LNCaP clone FGC (cell line): ENCODE data around the gene VGLL2.

Experiments used
- DNase-seq: peaks from one replicate; pipeline ENCODE4 v3.0.0-alpha.2; 2011; ENCODE audit warnings: low read depth
- H3K4me3 ChIP-seq: 2 replicates; pipeline ENCODE4 v1.5.1; 2011; ENCODE audit warnings: mild to moderate bottlenecking, low read depth, low read length, control low read depth
- TF ChIP-seq, protein P1 (sequence below): IDR thresholded peaks from 2 replicates; pipeline ENCODE4 v1.5.1; 2012; ENCODE audit warnings: mild to moderate bottlenecking; ENCODE audit not compliant: control insufficient read depth, insufficient read depth; ENCODE audit errors: extremely low read depth

VGLL2 gene

DNA sequence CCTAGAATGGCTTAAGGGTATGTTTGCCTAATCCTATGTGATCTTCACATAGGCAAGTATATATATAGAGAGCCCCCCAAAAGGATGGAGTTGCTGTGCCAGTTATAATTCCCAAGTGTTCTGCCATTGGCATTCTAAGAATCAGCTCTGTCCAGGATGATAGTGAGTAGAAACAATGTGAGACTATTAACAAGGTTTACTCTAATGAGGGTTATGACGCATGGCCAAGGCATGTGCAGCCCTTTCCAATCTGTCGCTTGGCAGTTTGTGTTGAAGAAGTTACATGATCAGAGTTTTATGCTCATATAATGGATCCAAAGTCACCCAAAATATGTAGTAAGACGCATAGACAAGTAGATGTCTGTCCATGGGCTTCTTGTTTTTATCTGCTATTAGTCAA lies 33.6 kb downstream of the VGLL2 start:
- no peak overlapping the region for H3K4me3 ChIP-seq
- TF ChIP-seq, protein P1, sequence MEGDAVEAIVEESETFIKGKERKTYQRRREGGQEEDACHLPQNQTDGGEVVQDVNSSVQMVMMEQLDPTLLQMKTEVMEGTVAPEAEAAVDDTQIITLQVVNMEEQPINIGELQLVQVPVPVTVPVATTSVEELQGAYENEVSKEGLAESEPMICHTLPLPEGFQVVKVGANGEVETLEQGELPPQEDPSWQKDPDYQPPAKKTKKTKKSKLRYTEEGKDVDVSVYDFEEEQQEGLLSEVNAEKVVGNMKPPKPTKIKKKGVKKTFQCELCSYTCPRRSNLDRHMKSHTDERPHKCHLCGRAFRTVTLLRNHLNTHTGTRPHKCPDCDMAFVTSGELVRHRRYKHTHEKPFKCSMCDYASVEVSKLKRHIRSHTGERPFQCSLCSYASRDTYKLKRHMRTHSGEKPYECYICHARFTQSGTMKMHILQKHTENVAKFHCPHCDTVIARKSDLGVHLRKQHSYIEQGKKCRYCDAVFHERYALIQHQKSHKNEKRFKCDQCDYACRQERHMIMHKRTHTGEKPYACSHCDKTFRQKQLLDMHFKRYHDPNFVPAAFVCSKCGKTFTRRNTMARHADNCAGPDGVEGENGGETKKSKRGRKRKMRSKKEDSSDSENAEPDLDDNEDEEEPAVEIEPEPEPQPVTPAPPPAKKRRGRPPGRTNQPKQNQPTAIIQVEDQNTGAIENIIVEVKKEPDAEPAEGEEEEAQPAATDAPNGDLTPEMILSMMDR, result no peak
- DNase-seq, result no peak

DNA sequence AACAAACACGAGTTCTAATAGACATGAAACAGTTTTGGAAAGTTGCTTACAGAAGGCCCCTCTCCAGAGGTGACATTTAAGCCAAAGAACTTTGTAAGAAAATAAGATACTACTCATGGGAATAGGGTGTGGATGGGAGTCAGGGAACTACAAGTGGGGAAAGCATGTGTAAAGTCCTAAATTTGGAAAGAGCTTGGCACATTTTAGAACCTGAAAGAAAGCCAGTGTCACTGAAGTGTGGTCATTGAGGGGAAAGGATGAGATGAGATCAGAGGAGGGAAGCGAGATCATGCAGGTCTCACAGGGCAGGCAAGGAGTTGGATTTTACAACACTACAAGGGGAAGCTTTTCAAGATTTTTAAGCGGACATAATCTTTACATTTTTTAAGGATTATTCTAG lies 38.0 kb downstream of the VGLL2 start:
- no peak overlapping the region for H3K4me3 ChIP-seq
- no peak for DNase-seq
- TF ChIP-seq, protein P1, result no peak

GRCh38 chr6:117304446-117304845 lies 39.1 kb downstream of the VGLL2 start:
- TF ChIP-seq, protein P1, result no peak
- no peak overlapping the region for H3K4me3 ChIP-seq
- no peak for DNase-seq

- TF ChIP-seq, protein P1, result no peak
- no peak for DNase-seq
- H3K4me3 ChIP-seq, result no peak overlapping the region
These were observed 41.0 kb downstream of the VGLL2 start for GRCh38 chr6:117306227-117306790.

DNA sequence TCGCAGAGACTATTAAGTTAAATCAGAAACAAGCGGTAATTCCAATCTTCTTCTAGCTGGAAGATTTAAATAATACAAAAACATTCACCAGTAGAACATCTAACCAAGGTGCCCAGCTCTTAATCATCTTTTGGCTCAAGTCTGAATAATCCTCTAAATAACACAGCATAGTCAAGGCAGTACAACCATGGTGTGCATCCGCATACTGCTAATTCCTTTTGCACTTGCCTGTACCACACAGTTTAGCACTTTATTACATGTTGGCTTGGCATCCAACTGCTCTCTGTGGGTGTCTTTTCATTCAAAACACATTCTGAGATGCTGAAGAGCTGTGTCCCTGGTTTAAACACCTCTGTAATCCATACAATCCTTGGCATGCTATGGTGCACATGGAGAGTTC lies 42.3 kb downstream of the VGLL2 start:
- DNase-seq, result no peak
- H3K4me3 ChIP-seq, result no peak overlapping the region
- TF ChIP-seq, protein P1, result no peak

DNA sequence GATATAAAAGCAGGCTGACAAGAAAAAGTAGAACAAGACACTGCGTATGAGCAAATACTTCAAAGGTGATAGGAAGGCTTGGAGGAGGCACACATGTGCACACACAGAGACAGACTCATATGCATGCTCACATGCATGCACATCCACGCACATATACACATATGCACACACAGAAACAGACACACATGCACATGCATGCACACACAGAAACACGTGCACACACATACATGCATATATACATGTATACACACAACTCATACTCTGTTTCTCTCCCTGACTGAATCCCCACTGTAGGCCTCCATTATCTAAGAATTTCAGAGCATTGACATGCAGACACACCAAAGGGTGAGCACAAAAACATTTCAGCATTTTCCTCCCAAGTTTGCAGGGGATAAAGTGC lies 43.7 kb downstream of the VGLL2 start:
- H3K4me3 ChIP-seq, result no peak overlapping the region
- DNase-seq, result no peak
- TF ChIP-seq, protein P1, result no peak

DNA sequence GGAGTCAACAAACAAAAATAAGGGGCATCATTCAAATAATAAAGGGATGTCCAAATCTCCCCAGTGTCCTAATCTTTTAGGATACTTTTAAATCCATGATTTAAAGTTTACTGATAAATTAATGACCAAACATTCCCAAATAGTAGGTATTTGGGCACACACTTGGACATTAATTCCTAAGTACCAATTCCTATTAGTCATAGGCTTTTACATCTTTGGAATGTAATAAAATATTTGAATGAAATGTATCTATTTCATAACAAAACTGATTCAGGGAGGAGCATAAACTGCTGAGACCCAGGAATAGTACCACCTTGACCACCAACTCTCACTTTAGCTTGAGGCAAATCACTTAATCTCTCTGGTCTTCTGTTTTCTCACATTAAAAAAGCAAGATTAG lies 44.3 kb downstream of the VGLL2 start:
- DNase-seq, result no peak
- TF ChIP-seq, protein P1, result no peak
- no peak overlapping the region for H3K4me3 ChIP-seq
